Endometrial microvascular endothelial cells (primary cell): ENCODE data around the gene SETD5. TPM values are rescaled to one million over a fixed set of nuclear protein-coding genes. Genes with fewer than 3 reads are reported as not detected.

ENCODE experiments used
- in situ Hi-C: cut with HindIII; loops from 2 replicates; pipeline ENCODE4 v1.10.0; 2017; ENCODE audit warnings: low sequenced_read_pairs, low pct_unique_long_range_greater_than_20kb; ENCODE audit errors: inconsistent ontology term
- total RNA-seq: library from RNA; depleted of rRNA; stranded (reverse); fragments of >200 nt; gene quantifications from one replicate; pipeline ENCODE4 v1.2.3, GENCODE V29; 2015; ENCODE audit errors: inconsistent ontology term

SETD5 gene
- total RNA-seq, 1 donor from 2014 or later: 47.5 TPM

GRCh38 chr3:9439331-9439730 lies 41.9 kb downstream of the SETD5 start:
- in situ Hi-C loops: no loop called here

- in situ Hi-C loops: no loop called here
Measured at GRCh38 chr3:9441501-9442221, 44.2 kb downstream of the SETD5 start.

- in situ Hi-C loops: no loop called here
Measured at GRCh38 chr3:9448071-9448470, 50.7 kb downstream of the SETD5 start.

- in situ Hi-C loops: no loop called here
Measured at GRCh38 chr3:9448643-9449042, 51.2 kb downstream of the SETD5 start.

GRCh38 chr3:9450126-9450525 lies 52.7 kb downstream of the SETD5 start:
- in situ Hi-C loops: no loop called here

- in situ Hi-C loops: no loop called here
Measured at GRCh38 chr3:9450991-9451390, 53.6 kb downstream of the SETD5 start.

- in situ Hi-C loops: no loop called here
Measured at GRCh38 chr3:9452417-9452816, 55.0 kb downstream of the SETD5 start.

GRCh38 chr3:9455596-9456131 lies 58.2 kb downstream of the SETD5 start:
- in situ Hi-C loops: no loop called here

- in situ Hi-C loops: no loop called here
Measured at GRCh38 chr3:9467451-9467850, 70.0 kb downstream of the SETD5 start.

GRCh38 chr3:9468460-9468859 lies 71.0 kb downstream of the SETD5 start:
- in situ Hi-C loops: no loop called here

GRCh38 chr3:9469986-9470385 lies 72.6 kb downstream of the SETD5 start:
- in situ Hi-C loops: no loop called here

GRCh38 chr3:9473496-9474065 lies 76.2 kb downstream of the SETD5 start:
- in situ Hi-C loops: no loop called here

GRCh38 chr3:9474482-9474881 lies 77.1 kb downstream of the SETD5 start:
- in situ Hi-C loops: no loop called here

GRCh38 chr3:9476935-9477334 lies 79.5 kb downstream of the SETD5 start:
- in situ Hi-C loops: loop anchor here (25.0 kb wide), 1 partner anchor 210 kb away; no protein-coding TSS in a partner anchor

GRCh38 chr3:9480265-9480664 lies 82.8 kb downstream of the SETD5 start:
- in situ Hi-C loops: loop anchor here (25.0 kb wide), 1 partner anchor 207 kb away; no protein-coding TSS in a partner anchor

- in situ Hi-C loops: loop anchor here (25.0 kb wide), 1 partner anchor 202 kb away; no protein-coding TSS in a partner anchor
Measured at GRCh38 chr3:9485248-9485647, 87.8 kb downstream of the SETD5 start.

GRCh38 chr3:9491506-9491905 lies 94.1 kb downstream of the SETD5 start:
- in situ Hi-C loops: loop anchor here (25.0 kb wide), 1 partner anchor 196 kb away; no protein-coding TSS in a partner anchor

- in situ Hi-C loops: loop anchor here (25.0 kb wide), 1 partner anchor 193 kb away; no protein-coding TSS in a partner anchor
Measured at GRCh38 chr3:9494036-9494435, 96.6 kb downstream of the SETD5 start.

GRCh38 chr3:9496893-9497292 lies 99.5 kb downstream of the SETD5 start:
- in situ Hi-C loops: loop anchor here (25.0 kb wide), 1 partner anchor 190 kb away; no protein-coding TSS in a partner anchor
